Liver (tissue), 3 donors: ENCODE measurements around the gene MAST2.

Source experiments
- CTCF ChIP-seq: fragments of 150-350 bp; IDR thresholded peaks from 2 replicates; pipeline ENCODE4 v1.5.1; 2017; ENCODE audit warnings: improper control_type of control experiment, low read depth, low read length; ENCODE audit not compliant: missing input control
- EGR1 ChIP-seq, 2 donors: IDR thresholded peaks; 2 replicates each; pipeline ENCODE4 v1.6.1; 2016 to 2018; ENCODE audit warnings: antibody characterized with exemption in 2 of 2, low read depth in 2 of 2
- FOXA2 ChIP-seq: IDR thresholded peaks from 2 replicates; pipeline ENCODE4 v1.6.1; 2016; ENCODE audit warnings: antibody characterized with exemption
- GABPA ChIP-seq, 2 donors: IDR thresholded peaks in 1 of 2; conservative IDR thresholded peaks in 1 of 2; 2 replicates each; pipeline ENCODE4 v1.6.1; 2016; ENCODE audit warnings: antibody characterized with exemption in 2 of 2, mild to moderate bottlenecking in 1 of 2, moderate library complexity in 1 of 2
- JUND ChIP-seq, 2 donors: IDR thresholded peaks; 2 replicates each; pipeline ENCODE4 v1.6.1; 2016; ENCODE audit warnings: antibody characterized with exemption in 2 of 2
- MAX ChIP-seq: IDR thresholded peaks from 2 replicates; pipeline ENCODE4 v1.6.1; 2016; ENCODE audit warnings: antibody characterized with exemption
- NR2F2 ChIP-seq: IDR thresholded peaks from 2 replicates; pipeline ENCODE4 v1.6.1; 2016; ENCODE audit warnings: antibody characterized with exemption
- RAD21 ChIP-seq, 2 donors: IDR thresholded peaks; 2 replicates each; pipeline ENCODE4 v1.6.1; 2016; ENCODE audit warnings: antibody characterized with exemption in 2 of 2, mild to moderate bottlenecking in 2 of 2
- REST ChIP-seq: IDR thresholded peaks from 2 replicates; pipeline ENCODE4 v1.6.1; 2016; ENCODE audit warnings: antibody characterized with exemption, mild to moderate bottlenecking
- SP1 ChIP-seq: IDR thresholded peaks from 2 replicates; pipeline ENCODE4 v1.6.1; 2018; ENCODE audit warnings: antibody characterized with exemption, mild to moderate bottlenecking
- TAF1 ChIP-seq: conservative IDR thresholded peaks from 2 replicates; pipeline ENCODE4 v1.6.1; 2016; ENCODE audit warnings: antibody characterized with exemption, mild to moderate bottlenecking
- ZBTB33 ChIP-seq: IDR thresholded peaks from 2 replicates; pipeline ENCODE4 v1.6.1; 2016; ENCODE audit warnings: antibody characterized with exemption
- donor health status: healthy.
- donor health status: healthy.

- no peak for TF ChIP-seq CTCF
- TF ChIP-seq REST = no peak
- no peak for TF ChIP-seq EGR1 (IDR thresholded peaks at IDR 0.05; ENCODE audit: low read depth in 2 of 2)
- TF ChIP-seq MAX = no peak
- no peak for TF ChIP-seq RAD21 (IDR thresholded peaks at IDR 0.05)
- TF ChIP-seq GABPA (IDR thresholded peaks at IDR 0.05 in 1 of 2, conservative IDR thresholded peaks at IDR 0.05 in 1 of 2) = no peak
- TF ChIP-seq SP1 = no peak
- no peak for TF ChIP-seq ZBTB33
- TF ChIP-seq TAF1 = no peak
- no peak for TF ChIP-seq FOXA2
- TF ChIP-seq NR2F2 = no peak
- TF ChIP-seq JUND (IDR thresholded peaks at IDR 0.05) = no peak
Observed at GRCh38 chr1:46065405-46065804, 262.0 kb downstream of the MAST2 start.
